Subcutaneous adipose tissue (tissue), 4 donors: ENCODE results near the gene CTSW. TPM values are rescaled to one million over a fixed set of nuclear protein-coding genes. Genes with fewer than 3 reads are reported as not detected.

Experiments used
- total RNA-seq, 4 donors: library from RNA; depleted of rRNA; stranded (reverse); fragments of >200 nt; gene quantifications; one replicate each; pipeline ENCODE4 v1.1.0, GENCODE V29; 2016
- TF ChIP-seq, protein P1 (sequence below): fragments of 450-650 bp; IDR thresholded peaks from one replicate; pipeline ENCODE4 v1.5.1; 2016; ENCODE audit warnings: low read depth, mild to moderate bottlenecking, control low read depth, antibody characterized with exemption, moderate library complexity

Gene CTSW
- total RNA-seq, 4 donors from 2014 or later = 1.7 to 5.7 (median 2.9) TPM; not detected in 1

DNA sequence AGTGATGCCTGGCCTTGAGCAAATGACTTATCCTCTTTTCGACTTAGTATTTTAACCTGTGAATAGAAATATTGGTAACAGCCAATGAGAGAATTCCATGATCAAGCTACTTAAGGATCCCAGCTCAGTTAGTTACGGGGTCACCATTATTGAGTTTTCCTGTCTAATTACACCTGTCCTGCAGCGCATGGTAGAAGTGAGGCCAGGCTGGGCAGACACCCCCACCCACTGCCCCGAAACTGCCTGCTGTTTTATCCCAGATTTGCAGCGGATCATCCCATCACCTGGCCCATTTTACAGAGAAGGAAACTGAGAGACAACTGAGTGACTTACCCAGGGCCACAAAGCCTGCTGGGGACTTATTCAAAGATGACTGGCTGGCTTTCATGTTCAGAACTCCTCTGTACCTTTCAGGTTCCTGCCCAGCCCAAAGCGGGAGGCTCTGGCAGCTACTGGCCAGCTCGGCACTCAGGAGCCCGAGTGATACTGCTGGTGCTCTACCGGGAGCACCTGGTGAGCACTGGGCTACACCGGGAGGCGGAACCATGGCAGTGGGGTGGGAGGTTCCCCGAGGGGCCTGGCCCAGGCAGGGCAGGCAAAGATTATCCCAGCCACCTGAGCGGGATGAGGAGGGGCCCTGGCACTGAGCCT lies 18.0 kb upstream of the CTSW start:
- TF ChIP-seq, protein P1, sequence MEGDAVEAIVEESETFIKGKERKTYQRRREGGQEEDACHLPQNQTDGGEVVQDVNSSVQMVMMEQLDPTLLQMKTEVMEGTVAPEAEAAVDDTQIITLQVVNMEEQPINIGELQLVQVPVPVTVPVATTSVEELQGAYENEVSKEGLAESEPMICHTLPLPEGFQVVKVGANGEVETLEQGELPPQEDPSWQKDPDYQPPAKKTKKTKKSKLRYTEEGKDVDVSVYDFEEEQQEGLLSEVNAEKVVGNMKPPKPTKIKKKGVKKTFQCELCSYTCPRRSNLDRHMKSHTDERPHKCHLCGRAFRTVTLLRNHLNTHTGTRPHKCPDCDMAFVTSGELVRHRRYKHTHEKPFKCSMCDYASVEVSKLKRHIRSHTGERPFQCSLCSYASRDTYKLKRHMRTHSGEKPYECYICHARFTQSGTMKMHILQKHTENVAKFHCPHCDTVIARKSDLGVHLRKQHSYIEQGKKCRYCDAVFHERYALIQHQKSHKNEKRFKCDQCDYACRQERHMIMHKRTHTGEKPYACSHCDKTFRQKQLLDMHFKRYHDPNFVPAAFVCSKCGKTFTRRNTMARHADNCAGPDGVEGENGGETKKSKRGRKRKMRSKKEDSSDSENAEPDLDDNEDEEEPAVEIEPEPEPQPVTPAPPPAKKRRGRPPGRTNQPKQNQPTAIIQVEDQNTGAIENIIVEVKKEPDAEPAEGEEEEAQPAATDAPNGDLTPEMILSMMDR = no peak

DNA sequence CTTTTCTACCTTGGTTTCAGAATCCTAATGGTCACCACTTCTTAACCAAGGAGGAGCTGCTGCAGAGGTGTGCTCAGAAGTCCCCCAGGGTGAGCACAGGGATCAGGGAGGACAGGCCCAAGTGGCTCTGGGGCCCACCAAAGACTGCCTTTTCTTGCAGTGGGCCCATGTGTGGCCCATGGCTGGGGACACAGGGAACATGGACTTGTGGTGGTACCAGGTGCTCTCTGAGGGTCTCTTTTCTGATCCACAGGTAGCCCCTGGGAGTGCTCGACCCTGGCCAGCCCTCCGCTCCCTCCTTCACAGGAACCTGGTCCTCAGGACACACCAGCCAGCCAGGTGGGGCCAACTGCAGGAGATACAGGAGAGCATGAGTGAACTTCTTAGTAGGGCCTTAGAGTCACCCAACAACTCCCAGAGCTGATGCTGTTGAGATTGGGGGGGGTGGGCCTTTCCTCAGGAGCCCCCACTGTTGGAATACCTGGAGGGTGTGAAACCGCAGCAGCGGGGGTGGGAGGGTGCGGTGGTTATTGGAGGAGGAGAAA lies 17.4 kb upstream of the CTSW start:
- TF ChIP-seq, protein P1 = no peak

DNA sequence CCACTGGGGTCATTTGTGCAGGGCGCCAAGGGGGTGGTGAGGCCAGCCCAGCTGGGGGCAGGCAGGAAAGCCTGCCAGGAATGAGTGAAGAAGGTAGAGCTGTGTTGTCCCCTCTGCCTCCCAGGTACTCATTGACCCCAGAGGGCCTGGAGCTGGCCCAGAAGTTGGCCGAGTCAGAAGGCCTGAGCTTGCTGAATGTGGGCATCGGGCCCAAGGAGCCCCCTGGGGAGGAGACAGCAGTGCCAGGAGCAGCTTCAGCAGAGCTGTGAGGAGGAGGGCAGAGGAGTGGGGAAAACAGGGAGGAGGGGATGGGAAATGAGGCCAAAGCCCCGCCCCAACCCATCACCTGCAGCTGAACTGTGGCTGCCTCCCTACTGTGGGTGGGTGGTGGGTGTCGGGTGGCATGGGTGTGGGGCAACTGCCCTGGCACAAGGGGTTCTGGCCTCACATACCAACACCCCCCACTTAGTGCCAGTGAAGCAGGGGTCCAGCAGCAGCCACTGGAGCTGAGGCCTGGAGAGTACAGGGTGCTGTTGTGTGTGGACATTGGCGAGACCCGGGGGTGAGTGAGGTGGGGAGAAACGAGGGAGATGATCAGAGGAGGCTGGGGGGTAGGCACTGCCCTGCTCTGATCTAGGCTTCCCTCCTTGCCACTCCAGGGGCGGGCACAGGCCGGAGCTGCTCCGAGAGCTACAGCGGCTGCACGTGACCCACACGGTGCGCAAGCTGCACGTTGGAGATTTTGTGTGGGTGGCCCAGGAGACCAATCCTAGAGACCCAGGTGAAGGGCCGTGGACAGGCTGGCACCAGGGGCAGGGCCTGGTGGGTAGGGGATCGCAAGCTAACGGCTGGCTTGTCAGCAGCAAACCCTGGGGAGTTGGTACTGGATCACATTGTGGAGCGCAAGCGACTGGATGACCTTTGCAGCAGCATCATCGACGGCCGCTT lies 16.4 kb upstream of the CTSW start:
- TF ChIP-seq, protein P1 = no peak

DNA sequence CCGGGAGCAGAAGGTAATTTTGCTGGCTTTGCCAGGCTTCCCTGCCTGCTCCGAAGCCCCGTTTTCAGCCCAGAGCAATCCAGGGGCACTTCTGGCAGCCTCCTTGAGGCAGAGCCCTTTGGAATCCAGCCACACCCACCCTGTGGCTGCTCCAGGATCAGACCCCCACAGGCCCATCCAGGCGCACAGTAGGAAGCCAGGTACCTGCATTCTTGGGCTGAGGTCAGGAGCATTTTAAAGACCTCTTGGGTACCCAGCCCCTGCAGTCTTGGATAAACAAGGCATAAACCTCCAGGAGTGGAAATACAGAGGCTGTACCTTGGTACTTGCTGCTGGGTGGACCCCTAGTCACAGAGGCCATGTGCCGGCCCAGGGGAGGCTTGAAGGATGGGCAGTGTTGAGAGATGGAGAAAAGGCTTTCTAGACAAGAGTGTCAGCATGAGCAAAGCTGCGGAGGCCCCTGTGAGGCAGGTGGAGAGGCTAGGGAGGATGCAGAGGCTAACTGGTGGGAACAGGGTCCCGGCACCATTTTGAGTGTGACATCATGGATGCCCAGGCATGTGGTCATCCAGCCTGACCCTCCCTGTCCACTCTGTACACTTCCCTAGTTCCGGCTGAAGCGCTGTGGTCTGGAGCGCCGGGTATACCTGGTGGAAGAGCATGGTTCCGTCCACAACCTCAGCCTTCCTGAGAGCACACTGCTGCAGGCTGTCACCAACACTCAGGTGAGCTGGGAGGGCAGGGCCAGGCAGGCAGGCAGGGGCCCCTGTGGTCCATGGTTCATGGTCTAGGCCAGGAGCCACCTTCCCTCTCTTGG lies 15.5 kb upstream of the CTSW start:
- TF ChIP-seq, protein P1 = no peak

DNA sequence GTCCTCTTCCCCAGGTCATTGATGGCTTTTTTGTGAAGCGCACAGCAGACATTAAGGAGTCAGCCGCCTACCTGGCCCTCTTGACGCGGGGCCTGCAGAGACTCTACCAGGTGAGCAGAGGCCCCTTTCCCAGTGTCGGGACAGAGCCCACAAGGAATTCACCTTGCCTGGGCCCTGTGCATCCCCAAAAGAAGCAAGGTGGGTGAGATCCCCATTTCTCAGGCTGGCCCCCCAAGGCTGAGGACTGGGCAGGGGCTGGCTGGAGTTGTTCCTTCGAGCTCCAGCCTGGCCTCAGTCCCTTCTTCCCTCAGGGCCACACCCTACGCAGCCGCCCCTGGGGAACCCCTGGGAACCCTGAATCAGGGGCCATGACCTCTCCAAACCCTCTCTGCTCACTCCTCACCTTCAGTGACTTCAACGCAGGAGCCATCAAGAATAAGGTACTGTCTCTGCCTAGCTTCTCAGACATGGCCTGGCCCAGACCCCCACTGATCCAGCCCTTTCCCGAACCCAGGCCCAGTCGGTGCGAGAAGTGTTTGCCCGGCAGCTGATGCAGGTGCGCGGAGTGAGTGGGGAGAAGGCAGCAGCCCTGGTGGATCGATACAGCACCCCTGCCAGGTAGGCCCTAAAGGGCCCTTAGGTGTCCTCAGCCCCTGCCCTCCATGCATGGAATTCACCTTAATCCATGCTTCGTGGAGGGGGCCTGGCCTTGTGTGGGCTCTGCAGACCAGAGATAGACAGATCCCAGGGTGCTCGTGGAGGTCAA lies 14.7 kb upstream of the CTSW start:
- TF ChIP-seq, protein P1 = no peak

DNA sequence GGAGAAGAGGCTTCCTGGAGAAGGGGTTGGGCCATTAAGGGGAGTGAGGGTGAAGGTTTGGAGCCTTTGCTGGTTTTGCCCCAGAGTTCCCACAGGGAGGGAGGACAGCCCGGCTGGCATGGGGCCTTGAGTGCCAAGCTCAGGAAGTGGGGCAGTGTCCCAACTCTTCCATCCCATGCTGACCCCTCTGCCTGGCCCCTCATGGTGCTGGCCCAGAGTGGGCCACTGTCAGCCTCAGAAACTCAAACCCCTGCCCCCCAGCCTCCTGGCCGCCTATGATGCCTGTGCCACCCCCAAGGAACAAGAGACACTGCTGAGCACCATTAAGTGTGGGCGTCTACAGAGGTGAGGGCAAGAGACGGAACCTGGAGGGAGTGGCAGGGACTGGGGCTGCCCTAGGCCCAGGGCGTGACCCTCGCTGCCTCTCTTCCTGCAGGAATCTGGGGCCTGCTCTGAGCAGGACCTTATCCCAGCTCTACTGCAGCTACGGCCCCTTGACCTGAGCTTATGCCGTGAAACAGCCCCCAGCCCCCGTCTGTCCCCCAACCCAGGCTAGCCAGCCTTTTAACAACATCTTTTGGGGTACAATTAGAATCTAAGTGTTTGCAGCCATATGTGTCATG lies 14.0 kb upstream of the CTSW start:
- TF ChIP-seq, protein P1 = no peak
